ENCODE data around the gene CHMP2A. TPM values are rescaled to one million over a fixed set of nuclear protein-coding genes. Genes with fewer than 3 reads are reported as not detected.

Gene CHMP2A
- total and polyA plus RNA-seq, 4 donors: 58.0 to 107 (median 83.3) TPM

DNA sequence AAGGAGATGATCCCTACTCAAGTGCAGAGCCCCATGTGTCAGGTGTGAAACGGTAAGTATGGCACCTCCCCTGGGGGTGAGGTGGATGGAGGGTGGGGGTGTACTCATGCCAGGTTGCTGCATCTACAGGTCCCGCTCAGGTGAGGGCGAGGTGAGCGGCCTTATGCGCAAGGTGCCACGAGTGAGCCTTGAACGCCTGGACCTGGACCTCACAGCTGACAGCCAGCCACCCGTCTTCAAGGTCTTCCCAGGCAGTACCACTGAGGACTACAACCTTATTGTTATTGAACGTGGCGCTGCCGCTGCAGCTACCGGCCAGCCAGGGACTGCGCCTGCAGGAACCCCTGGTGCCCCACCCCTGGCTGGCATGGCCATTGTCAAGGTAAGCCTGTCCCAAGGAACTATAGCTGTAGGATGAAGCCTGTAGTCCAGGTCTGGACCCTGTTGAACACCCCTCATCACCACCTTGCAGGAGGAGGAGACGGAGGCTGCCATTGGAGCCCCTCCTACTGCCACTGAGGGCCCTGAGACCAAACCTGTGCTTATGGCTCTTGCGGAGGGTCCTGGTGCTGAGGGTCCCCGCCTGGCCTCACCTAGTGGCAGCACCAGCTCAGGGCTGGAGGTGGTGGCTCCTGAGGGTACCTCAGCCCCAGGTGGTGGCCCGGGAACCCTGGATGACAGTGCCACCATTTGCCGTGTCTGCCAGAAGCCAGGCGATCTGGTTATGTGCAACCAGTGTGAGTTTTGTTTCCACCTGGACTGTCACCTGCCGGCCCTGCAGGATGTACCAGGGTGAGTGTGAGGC lies 5.8 kb downstream of the CHMP2A start:
- 96% methylated on average over 20 of the region's 20 CpGs for WGBS
- no peak overlapping the region for H3K4me3 ChIP-seq (ENCODE audit: low read depth in 1 of 3, low read length in 3 of 3)
- TF ChIP-seq, protein P1, sequence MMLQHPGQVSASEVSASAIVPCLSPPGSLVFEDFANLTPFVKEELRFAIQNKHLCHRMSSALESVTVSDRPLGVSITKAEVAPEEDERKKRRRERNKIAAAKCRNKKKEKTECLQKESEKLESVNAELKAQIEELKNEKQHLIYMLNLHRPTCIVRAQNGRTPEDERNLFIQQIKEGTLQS (IDR thresholded peaks at IDR 0.05): no peak
- no peak for TF ChIP-seq YY1 (IDR thresholded peaks at IDR 0.05)
- TF ChIP-seq, protein P2, sequence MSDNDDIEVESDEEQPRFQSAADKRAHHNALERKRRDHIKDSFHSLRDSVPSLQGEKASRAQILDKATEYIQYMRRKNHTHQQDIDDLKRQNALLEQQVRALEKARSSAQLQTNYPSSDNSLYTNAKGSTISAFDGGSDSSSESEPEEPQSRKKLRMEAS (IDR thresholded peaks at IDR 0.05): no peak
- no peak for TF ChIP-seq HNF4A (conservative IDR thresholded peaks at IDR 0.05)
- TF ChIP-seq RXRA (IDR thresholded peaks at IDR 0.05): no peak
- no peak for TF ChIP-seq NR2F2 (IDR thresholded peaks at IDR 0.05)
- no peak for TF ChIP-seq SP1 (IDR thresholded peaks at IDR 0.05)
- TF ChIP-seq, protein P3, sequence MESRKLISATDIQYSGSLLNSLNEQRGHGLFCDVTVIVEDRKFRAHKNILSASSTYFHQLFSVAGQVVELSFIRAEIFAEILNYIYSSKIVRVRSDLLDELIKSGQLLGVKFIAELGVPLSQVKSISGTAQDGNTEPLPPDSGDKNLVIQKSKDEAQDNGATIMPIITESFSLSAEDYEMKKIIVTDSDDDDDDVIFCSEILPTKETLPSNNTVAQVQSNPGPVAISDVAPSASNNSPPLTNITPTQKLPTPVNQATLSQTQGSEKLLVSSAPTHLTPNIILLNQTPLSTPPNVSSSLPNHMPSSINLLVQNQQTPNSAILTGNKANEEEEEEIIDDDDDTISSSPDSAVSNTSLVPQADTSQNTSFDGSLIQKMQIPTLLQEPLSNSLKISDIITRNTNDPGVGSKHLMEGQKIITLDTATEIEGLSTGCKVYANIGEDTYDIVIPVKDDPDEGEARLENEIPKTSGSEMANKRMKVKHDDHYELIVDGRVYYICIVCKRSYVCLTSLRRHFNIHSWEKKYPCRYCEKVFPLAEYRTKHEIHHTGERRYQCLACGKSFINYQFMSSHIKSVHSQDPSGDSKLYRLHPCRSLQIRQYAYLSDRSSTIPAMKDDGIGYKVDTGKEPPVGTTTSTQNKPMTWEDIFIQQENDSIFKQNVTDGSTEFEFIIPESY (IDR thresholded peaks at IDR 0.05): no peak
- no peak for TF ChIP-seq JUND (IDR thresholded peaks at IDR 0.05)
- no peak for TF ChIP-seq FOXA2 (IDR thresholded peaks at IDR 0.05)
- peaks cover 15 to 30% (median 24%) of the 10 kb centered on the region in 4 donors for H3K4me1 ChIP-seq (ENCODE audit: control insufficient read depth in 4 of 4, insufficient read depth in 4 of 4, low read length in 3 of 4)
- no peak for DNase-seq (ENCODE audit: low spot score)
- no peaks in the 10 kb centered on the region for H3K27me3 ChIP-seq (ENCODE audit: control insufficient read depth in 4 of 4, insufficient read depth in 4 of 4, low read length in 3 of 4)
- H3K9me3 ChIP-seq (ENCODE audit: control insufficient read depth in 4 of 4, low read length in 3 of 4): no peaks in the 10 kb centered on the region
- H3K36me3 ChIP-seq (ENCODE audit: control insufficient read depth in 4 of 4, insufficient read depth in 3 of 4, low read depth in 1 of 4, low read length in 3 of 4): peaks cover 27 to 57% (median 51%) of the 10 kb centered on the region in 4 donors
- no peak overlapping the region for H3K27ac ChIP-seq (ENCODE audit: low read depth in 1 of 2, low read length in 2 of 2)
- H3K9ac ChIP-seq (ENCODE audit: low read depth in 1 of 2, low read length in 2 of 2): no peak overlapping the region

DNA sequence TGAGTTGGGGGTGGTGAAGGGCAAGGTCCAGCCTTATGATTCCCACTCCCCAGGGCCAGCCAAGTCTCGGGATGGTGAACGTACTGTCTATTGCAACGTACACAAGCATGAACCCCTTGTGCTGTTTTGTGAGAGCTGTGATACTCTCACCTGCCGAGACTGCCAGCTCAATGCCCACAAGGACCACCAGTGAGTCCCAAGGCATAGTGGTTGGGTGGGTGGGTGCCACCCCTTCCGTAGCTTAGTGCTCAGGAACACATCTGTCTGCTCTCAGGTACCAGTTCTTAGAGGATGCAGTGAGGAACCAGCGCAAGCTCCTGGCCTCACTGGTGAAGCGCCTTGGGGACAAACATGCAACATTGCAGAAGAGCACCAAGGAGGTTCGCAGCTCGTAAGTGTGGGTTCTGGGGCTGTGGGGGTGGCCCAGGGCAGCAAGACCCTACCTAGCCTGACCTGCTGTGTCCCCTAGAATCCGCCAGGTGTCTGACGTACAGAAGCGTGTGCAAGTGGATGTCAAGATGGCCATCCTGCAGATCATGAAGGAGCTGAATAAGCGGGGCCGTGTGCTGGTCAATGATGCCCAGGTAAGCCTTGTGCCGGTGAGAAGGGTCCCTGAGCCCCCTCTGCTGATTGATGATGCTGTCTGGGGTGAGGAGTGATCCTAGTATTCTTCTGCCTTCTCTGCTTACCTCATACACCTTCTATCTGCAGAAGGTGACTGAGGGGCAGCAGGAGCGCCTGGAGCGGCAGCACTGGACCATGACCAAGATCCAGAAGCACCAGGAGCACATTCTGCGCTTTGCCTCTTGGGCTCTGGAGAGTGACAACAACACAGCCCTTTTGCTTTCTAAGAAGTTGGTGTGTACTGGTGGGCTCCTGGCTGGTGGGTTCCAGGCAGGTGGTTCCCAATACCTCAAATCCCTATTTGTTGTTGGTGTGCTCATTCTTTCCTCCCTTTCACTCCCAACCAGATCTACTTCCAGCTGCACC lies 7.3 kb downstream of the CHMP2A start:
- WGBS: 94% methylated on average over 18 of the region's 18 CpGs
- no peak overlapping the region for H3K4me3 ChIP-seq (ENCODE audit: low read depth in 1 of 3, low read length in 3 of 3)
- no peaks in the 10 kb centered on the region for H3K27me3 ChIP-seq (ENCODE audit: control insufficient read depth in 4 of 4, insufficient read depth in 4 of 4, low read length in 3 of 4)
- no peak for DNase-seq (ENCODE audit: low spot score)
- H3K36me3 ChIP-seq (ENCODE audit: control insufficient read depth in 4 of 4, insufficient read depth in 3 of 4, low read depth in 1 of 4, low read length in 3 of 4): peaks cover 27 to 56% (median 49%) of the 10 kb centered on the region in 4 donors
- H3K27ac ChIP-seq (ENCODE audit: low read depth in 1 of 2, low read length in 2 of 2): no peak overlapping the region
- H3K4me1 ChIP-seq (ENCODE audit: control insufficient read depth in 4 of 4, insufficient read depth in 4 of 4, low read length in 3 of 4): peaks cover 11 to 27% (median 20%) of the 10 kb centered on the region in 4 donors
- no peaks in the 10 kb centered on the region for H3K9me3 ChIP-seq (ENCODE audit: control insufficient read depth in 4 of 4, low read length in 3 of 4)
- TF ChIP-seq NR2F2 (IDR thresholded peaks at IDR 0.05): no peak
- no peak for TF ChIP-seq RAD21 (IDR thresholded peaks at IDR 0.05)
- TF ChIP-seq FOXA2 (IDR thresholded peaks at IDR 0.05): no peak
- TF ChIP-seq GABPA (IDR thresholded peaks at IDR 0.05 in 1 of 2, conservative IDR thresholded peaks at IDR 0.05 in 1 of 2): no peak
- H3K9ac ChIP-seq (ENCODE audit: low read depth in 1 of 2, low read length in 2 of 2): no peak overlapping the region

DNA sequence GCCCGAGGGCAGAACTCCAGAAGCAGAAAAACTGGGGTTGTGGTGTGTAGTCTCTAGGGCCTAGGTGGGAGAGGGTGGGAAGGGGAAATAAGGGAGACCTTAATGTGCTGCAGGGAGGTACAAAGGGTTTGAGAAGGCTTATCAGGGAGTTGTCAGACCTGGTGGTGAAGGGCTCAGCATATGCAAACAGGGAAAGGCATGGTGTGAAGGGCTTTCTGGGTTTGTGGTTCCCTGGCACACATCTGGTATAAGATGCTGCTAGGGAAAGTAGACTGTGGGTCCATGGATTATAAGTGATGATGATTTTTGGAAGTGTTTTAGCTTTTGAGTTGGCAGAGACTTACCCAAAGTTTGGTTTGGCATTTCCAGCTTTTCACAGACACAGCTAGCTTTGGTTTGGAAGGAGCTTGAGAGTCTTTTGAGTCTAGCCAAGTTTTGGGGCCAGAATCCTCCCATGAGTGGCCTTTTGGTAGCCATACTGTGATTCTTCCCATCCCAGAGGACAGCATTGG lies 8.8 kb downstream of the CHMP2A start:
- Histone ChIP-seq H3K4me3 (ENCODE audit: low read depth in 1 of 3, low read length in 3 of 3) (peak overlapping the region; percentile 79 to 92 (median 85)), H3K27me3 (ENCODE audit: control insufficient read depth in 4 of 4, insufficient read depth in 4 of 4, low read length in 3 of 4) (no peaks in the 10 kb centered on the region), H3K4me1 (ENCODE audit: control insufficient read depth in 4 of 4, insufficient read depth in 4 of 4, low read length in 3 of 4) (peaks cover 11 to 27% (median 20%) of the 10 kb centered on the region in 4 donors), H3K36me3 (ENCODE audit: control insufficient read depth in 4 of 4, insufficient read depth in 3 of 4, low read depth in 1 of 4, low read length in 3 of 4) (peaks cover 27 to 41% (median 35%) of the 10 kb centered on the region in 4 donors), H3K9me3 (ENCODE audit: control insufficient read depth in 4 of 4, low read length in 3 of 4) (no peaks in the 10 kb centered on the region), H3K27ac (ENCODE audit: low read depth in 1 of 2, low read length in 2 of 2) (no peak overlapping the region), H3K9ac (ENCODE audit: low read depth in 1 of 2, low read length in 2 of 2) (peak overlapping the region in 1 of 2 donors; percentile 83)
- DNase-seq (ENCODE audit: low spot score): no peak
- WGBS: 31% methylated on average over 1 of the region's 1 CpG
- TF ChIP-seq FOXA2 (IDR thresholded peaks at IDR 0.05) (no peak), JUND (IDR thresholded peaks at IDR 0.05) (no peak), TAF1 (conservative IDR thresholded peaks at IDR 0.05) (no peak), HNF4G (IDR thresholded peaks at IDR 0.05) (no peak)
- TF ChIP-seq, protein P1 (IDR thresholded peaks at IDR 0.05): no peak
- TF ChIP-seq, protein P2 (IDR thresholded peaks at IDR 0.05): no peak
- TF ChIP-seq, protein P4, sequence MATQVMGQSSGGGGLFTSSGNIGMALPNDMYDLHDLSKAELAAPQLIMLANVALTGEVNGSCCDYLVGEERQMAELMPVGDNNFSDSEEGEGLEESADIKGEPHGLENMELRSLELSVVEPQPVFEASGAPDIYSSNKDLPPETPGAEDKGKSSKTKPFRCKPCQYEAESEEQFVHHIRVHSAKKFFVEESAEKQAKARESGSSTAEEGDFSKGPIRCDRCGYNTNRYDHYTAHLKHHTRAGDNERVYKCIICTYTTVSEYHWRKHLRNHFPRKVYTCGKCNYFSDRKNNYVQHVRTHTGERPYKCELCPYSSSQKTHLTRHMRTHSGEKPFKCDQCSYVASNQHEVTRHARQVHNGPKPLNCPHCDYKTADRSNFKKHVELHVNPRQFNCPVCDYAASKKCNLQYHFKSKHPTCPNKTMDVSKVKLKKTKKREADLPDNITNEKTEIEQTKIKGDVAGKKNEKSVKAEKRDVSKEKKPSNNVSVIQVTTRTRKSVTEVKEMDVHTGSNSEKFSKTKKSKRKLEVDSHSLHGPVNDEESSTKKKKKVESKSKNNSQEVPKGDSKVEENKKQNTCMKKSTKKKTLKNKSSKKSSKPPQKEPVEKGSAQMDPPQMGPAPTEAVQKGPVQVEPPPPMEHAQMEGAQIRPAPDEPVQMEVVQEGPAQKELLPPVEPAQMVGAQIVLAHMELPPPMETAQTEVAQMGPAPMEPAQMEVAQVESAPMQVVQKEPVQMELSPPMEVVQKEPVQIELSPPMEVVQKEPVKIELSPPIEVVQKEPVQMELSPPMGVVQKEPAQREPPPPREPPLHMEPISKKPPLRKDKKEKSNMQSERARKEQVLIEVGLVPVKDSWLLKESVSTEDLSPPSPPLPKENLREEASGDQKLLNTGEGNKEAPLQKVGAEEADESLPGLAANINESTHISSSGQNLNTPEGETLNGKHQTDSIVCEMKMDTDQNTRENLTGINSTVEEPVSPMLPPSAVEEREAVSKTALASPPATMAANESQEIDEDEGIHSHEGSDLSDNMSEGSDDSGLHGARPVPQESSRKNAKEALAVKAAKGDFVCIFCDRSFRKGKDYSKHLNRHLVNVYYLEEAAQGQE (IDR thresholded peaks at IDR 0.05): no peak
